Activated CD4-positive, alpha-beta T cell treated with anti-CD3 and anti-CD28 coated beads, Interleukin-2, amount 50 U/mL, for 4 hours (primary cell): ENCODE measurements around the gene PHF8.

Experiments used
- DNase-seq, 2 experiments: peaks; one replicate each; pipeline ENCODE4 v3.0.0-alpha.2; 2020

The PHF8 gene

GRCh38 chrX:54044126-54044876 is at the start of gene PHF8:
Gene PHF8 (minus strand): TSS chrX:54044473. CDS start chrX:54042728, 1,745 bp downstream.
- DNase-seq, result peak; percentile 90 to 92

GRCh38 chrX:54093571-54093970 is 49.3 kb upstream of the PHF8 start:
- DNase-seq, result no peak

GRCh38 chrX:54093159-54093558 is 48.9 kb upstream of the PHF8 start:
- DNase-seq, result no peak

GRCh38 chrX:54090880-54091279 is 46.6 kb upstream of the PHF8 start:
- DNase-seq, result no peak

- DNase-seq, result no peak
These were observed 44.9 kb upstream of the PHF8 start for GRCh38 chrX:54089191-54089590.

GRCh38 chrX:54087661-54088060 is 43.4 kb upstream of the PHF8 start:
- no peak for DNase-seq

- DNase-seq, result no peak
These were observed 41.4 kb upstream of the PHF8 start for GRCh38 chrX:54085666-54086065.

- no peak for DNase-seq
These were observed 32.6 kb upstream of the PHF8 start for GRCh38 chrX:54076903-54077302.

GRCh38 chrX:54074826-54075225 is 30.6 kb upstream of the PHF8 start:
- no peak for DNase-seq

GRCh38 chrX:54067766-54068165 is 23.5 kb upstream of the PHF8 start:
- DNase-seq, result no peak

GRCh38 chrX:54066841-54067240 is 22.6 kb upstream of the PHF8 start:
- DNase-seq, result no peak

GRCh38 chrX:54064564-54064963 is 20.3 kb upstream of the PHF8 start:
- DNase-seq, result no peak

GRCh38 chrX:54063361-54063760 is 19.1 kb upstream of the PHF8 start:
- no peak for DNase-seq

GRCh38 chrX:54049801-54050200 is 5.5 kb upstream of the PHF8 start:
- no peak for DNase-seq

- no peak for DNase-seq
These were observed 4.1 kb upstream of the PHF8 start for GRCh38 chrX:54048412-54048811.

- DNase-seq, result no peak
These were observed 1.4 kb upstream of the PHF8 start for GRCh38 chrX:54045563-54046228.

GRCh38 chrX:54044877-54045338 is 635 bp upstream of the PHF8 start:
- no peak for DNase-seq

GRCh38 chrX:54043541-54044125 is 640 bp downstream of the PHF8 start:
- DNase-seq, result peak in 1 of 2 experiments; percentile 16

GRCh38 chrX:54043056-54043455 is 1.2 kb downstream of the PHF8 start:
- DNase-seq, result no peak

GRCh38 chrX:54042609-54043021 is 1.7 kb downstream of the PHF8 start:
- peak; percentile 29 to 36 for DNase-seq

- DNase-seq, result no peak
These were observed 13.9 kb downstream of the PHF8 start for GRCh38 chrX:54030329-54030728.

GRCh38 chrX:54029529-54030143 is 14.6 kb downstream of the PHF8 start:
- DNase-seq, result no peak

GRCh38 chrX:54024350-54024749 is 19.9 kb downstream of the PHF8 start:
- DNase-seq, result no peak
